AG08396 (cell line): ENCODE data around the gene ST14.
"Not testable (repeated sequence)": the region's sequence is repeated elsewhere in the genome, so short reads cannot be mapped to it uniquely, and the experiment has no call there.

Experiments used
- DNase-seq: peaks from one replicate; pipeline ENCODE4 v3.0.0; 2012; ENCODE audit warnings: low spot score, mixed read lengths

Gene ST14

GRCh38 chr11:130188585-130189347 lies 29.2 kb downstream of the ST14 start:
- no peak for DNase-seq

GRCh38 chr11:130189492-130190210 lies 30.1 kb downstream of the ST14 start:
- no peak for DNase-seq

- no peak for DNase-seq
These were observed 30.8 kb downstream of the ST14 start for GRCh38 chr11:130190371-130190881.

GRCh38 chr11:130191896-130192295 lies 32.3 kb downstream of the ST14 start:
- DNase-seq = no peak

- no peak for DNase-seq
These were observed 33.3 kb downstream of the ST14 start for GRCh38 chr11:130192845-130193267.

GRCh38 chr11:130193551-130193950 lies 34.0 kb downstream of the ST14 start:
- not testable (repeated sequence) for DNase-seq

- DNase-seq = no peak
These were observed 34.9 kb downstream of the ST14 start for GRCh38 chr11:130194241-130195023.

- no peak for DNase-seq
These were observed 37.9 kb downstream of the ST14 start for GRCh38 chr11:130197386-130198035.

- DNase-seq = no peak
These were observed 38.7 kb downstream of the ST14 start for GRCh38 chr11:130198292-130198691.

- DNase-seq = no peak
These were observed 39.4 kb downstream of the ST14 start for GRCh38 chr11:130198964-130199363.

GRCh38 chr11:130199792-130200191 lies 40.2 kb downstream of the ST14 start:
- DNase-seq = no peak

GRCh38 chr11:130201026-130201425 lies 41.4 kb downstream of the ST14 start:
- DNase-seq = no peak

GRCh38 chr11:130202009-130202817 lies 42.6 kb downstream of the ST14 start:
- DNase-seq = no peak

GRCh38 chr11:130202818-130203689 lies 43.5 kb downstream of the ST14 start:
- no peak for DNase-seq

GRCh38 chr11:130203766-130204702 lies 44.5 kb downstream of the ST14 start:
- DNase-seq = no peak

GRCh38 chr11:130204703-130205095 lies 45.1 kb downstream of the ST14 start:
- no peak for DNase-seq

- DNase-seq = no peak
These were observed 46.6 kb downstream of the ST14 start for GRCh38 chr11:130206141-130206540.

GRCh38 chr11:130208241-130209127 lies 48.9 kb downstream of the ST14 start:
- peak; percentile 3 for DNase-seq
